ENCODE results near the gene DPY19L1.
"Not testable (repeated sequence)": the region's sequence is repeated elsewhere in the genome, so short reads cannot be mapped to it uniquely, and the experiment has no call there.

The DPY19L1 gene

GRCh38 chr7:34918198-34918861 lies 119.0 kb downstream of the DPY19L1 start:
- DNase-seq (ENCODE audit: low read depth) = not testable (repeated sequence)

GRCh38 chr7:34917515-34917914 lies 119.8 kb downstream of the DPY19L1 start:
- DNase-seq (ENCODE audit: low read depth) = not testable (repeated sequence)

GRCh38 chr7:34916267-34916666 lies 121.0 kb downstream of the DPY19L1 start:
- no peak for DNase-seq (ENCODE audit: low read depth)

- DNase-seq (ENCODE audit: low read depth) = no peak
Observed at GRCh38 chr7:34912236-34912635, 125.0 kb downstream of the DPY19L1 start.

GRCh38 chr7:34906266-34906850 lies 130.9 kb downstream of the DPY19L1 start:
- DNase-seq (ENCODE audit: low read depth) = not testable (repeated sequence)

GRCh38 chr7:34904987-34905386 lies 132.3 kb downstream of the DPY19L1 start:
- no peak for DNase-seq (ENCODE audit: low read depth)

- not testable (repeated sequence) for DNase-seq (ENCODE audit: low read depth)
Observed at GRCh38 chr7:34903921-34904320, 133.4 kb downstream of the DPY19L1 start.

GRCh38 chr7:34902182-34902581 lies 135.1 kb downstream of the DPY19L1 start:
- no peak for DNase-seq (ENCODE audit: low read depth)

GRCh38 chr7:34900891-34901513 lies 136.3 kb downstream of the DPY19L1 start:
- DNase-seq (ENCODE audit: low read depth) = peak; percentile 28

GRCh38 chr7:34895202-34895601 lies 142.1 kb downstream of the DPY19L1 start:
- DNase-seq (ENCODE audit: low read depth) = no peak

- no peak for DNase-seq (ENCODE audit: low read depth)
Observed at GRCh38 chr7:34889951-34890350, 147.3 kb downstream of the DPY19L1 start.

- DNase-seq (ENCODE audit: low read depth) = no peak
Observed at GRCh38 chr7:34886856-34887255, 150.4 kb downstream of the DPY19L1 start.

GRCh38 chr7:34883855-34884254 lies 153.4 kb downstream of the DPY19L1 start:
- not testable (repeated sequence) for DNase-seq (ENCODE audit: low read depth)

GRCh38 chr7:34879871-34880270 lies 157.4 kb downstream of the DPY19L1 start:
- no peak for DNase-seq (ENCODE audit: low read depth)

- DNase-seq (ENCODE audit: low read depth) = not testable (repeated sequence)
Observed at GRCh38 chr7:34878944-34879735, 158.1 kb downstream of the DPY19L1 start.

Data from ELR (cell line).